GM12864 (cell line): Measurements from ENCODE around the gene DCC.

ENCODE experiments used
- DNase-seq: peaks from one replicate; pipeline ENCODE4 v3.0.0-alpha.2; 2011; ENCODE audit warnings: low read depth
- H3K4me3 ChIP-seq: 2 replicates; pipeline ENCODE4 v1.5.1; 2011; ENCODE audit warnings: mild to moderate bottlenecking, low read depth, low read length, control low read depth
- CTCF ChIP-seq: IDR thresholded peaks from 2 replicates; pipeline ENCODE4 v1.5.1; 2011; ENCODE audit warnings: low read depth, mild to moderate bottlenecking, moderate library complexity, low read length, control low read depth, inconsistent platforms; ENCODE audit errors: missing control alignments

DCC gene

DNA sequence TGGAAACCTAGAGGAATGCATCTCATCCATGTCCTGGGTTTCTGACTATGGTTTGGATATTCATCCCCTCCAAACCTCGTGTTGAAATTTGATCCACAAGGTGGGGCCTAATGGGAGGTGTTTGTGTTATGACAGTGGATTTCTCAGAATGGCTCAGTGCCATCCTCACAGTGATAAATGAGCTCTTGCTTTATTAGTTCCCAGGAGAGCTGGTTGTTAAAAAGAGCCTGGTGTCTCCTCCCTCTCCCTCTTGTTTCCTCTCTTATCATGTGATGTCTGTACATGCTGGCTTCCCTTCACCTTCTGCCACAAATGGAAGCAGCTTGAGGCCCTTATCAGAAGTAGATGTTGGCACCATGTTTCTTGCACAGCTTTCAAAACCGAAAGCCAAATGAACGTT lies 424.3 kb downstream of the DCC start:
- no peak for DNase-seq
- no peak for TF ChIP-seq CTCF
- H3K4me3 ChIP-seq: no peak overlapping the region

DNA sequence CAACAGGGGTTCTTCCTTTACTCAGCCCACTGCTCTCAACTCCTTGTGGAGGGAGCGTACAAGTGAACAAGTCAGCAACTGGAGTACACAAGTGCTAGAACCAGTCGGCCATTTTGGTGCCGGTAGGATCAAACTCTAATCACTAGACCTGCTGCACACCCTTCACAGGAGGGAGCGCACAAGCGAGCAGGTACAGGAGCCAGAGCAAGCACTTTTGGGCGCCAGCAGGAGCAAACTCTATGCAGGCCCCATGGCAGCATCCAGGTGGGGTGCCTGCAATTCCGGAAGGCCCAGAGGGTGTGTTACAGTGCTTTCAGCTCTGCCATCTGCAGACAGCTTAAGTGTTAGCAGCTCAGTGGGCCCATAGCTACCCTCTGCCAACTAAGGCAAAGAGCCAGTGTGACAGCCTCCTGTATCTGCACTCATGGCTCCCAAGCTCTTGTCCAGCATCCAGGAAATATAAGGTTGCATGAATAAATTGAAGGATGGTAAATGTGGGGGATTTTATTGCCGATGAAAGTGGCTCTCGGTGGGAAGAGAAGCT lies 426.1 kb downstream of the DCC start:
- no peak for DNase-seq
- no peak for TF ChIP-seq CTCF
- no peak overlapping the region for H3K4me3 ChIP-seq

GRCh38 chr18:52781113-52781512 lies 441.1 kb downstream of the DCC start:
- DNase-seq: no peak
- no peak overlapping the region for H3K4me3 ChIP-seq
- no peak for TF ChIP-seq CTCF

DNA sequence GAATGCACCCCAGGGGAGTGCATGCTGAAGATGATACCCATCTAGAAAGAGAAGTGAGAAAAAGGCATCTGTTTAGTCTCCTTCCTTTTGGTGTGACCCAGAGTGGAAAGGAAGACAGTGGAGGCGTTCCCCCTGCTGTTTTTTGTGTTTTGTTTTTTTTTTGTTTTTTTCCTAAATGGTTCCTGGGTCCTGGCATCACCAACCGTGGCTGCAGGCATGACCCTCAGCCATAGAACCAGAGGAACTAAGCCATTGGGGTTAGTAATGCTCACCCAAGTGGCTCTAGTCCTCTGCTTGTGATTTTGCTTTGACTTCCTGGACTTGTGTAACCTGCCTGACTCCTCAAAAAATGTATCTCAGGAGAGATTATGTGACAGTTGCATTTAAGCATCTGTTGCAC lies 451.3 kb downstream of the DCC start:
- no peak overlapping the region for H3K4me3 ChIP-seq
- DNase-seq: no peak
- TF ChIP-seq CTCF: no peak

GRCh38 chr18:52812834-52813233 lies 472.8 kb downstream of the DCC start:
- no peak for DNase-seq
- no peak for TF ChIP-seq CTCF

GRCh38 chr18:52813635-52814416 lies 473.8 kb downstream of the DCC start:
- no peak overlapping the region for H3K4me3 ChIP-seq
- TF ChIP-seq CTCF: no peak
- no peak for DNase-seq

More at GRCh38 chr18:52812834-52813233, 472.8 kb downstream of the DCC start:
- no peak overlapping the region for H3K4me3 ChIP-seq

- no peak overlapping the region for H3K4me3 ChIP-seq
- DNase-seq: no peak
- TF ChIP-seq CTCF: no peak
These were observed 475.7 kb downstream of the DCC start for GRCh38 chr18:52815651-52816050.
